OCI-LY7 (cell line): ENCODE measurements around the gene TSPOAP1. TPM values are rescaled to one million over a fixed set of nuclear protein-coding genes. Genes with fewer than 3 reads are reported as not detected.

Experiments
- BruUV-seq: library from RNA; stranded (reverse); fragments of 400-500 nt; replicated peaks from 2 replicates; lab custom pipeline; 2021; lab: Mats Ljungman, UMichigan
- CTCF ChIA-PET: fragments of 300-600 bp; sonication (Branson Sonifier 250); formaldehyde crosslinking; loops from one replicate; lab custom pipeline; 2022; ENCODE audit warnings: antibody characterized with exemption; ENCODE audit not compliant: unreplicated experiment; lab: Charles Lee
- POLR2A ChIA-PET: fragments of 300-600 bp; sonication (Branson Sonifier 250); formaldehyde crosslinking; loops from one replicate; lab custom pipeline; 2022; ENCODE audit warnings: antibody characterized with exemption; lab: Charles Lee
- DNase-seq: peaks from one replicate; pipeline ENCODE4 v3.0.0-alpha.2; 2015; ENCODE audit warnings: low spot score
- H2AFZ ChIP-seq: fragments of 200-600 bp; sonication (generic), shearing (Covaris generic); 2 replicates; pipeline ENCODE4 v1.6.1; 2014; ENCODE audit warnings: mild to moderate bottlenecking, antibody characterized with exemption, low read length, moderate library complexity
- H3K27ac ChIP-seq: fragments of 200-600 bp; sonication (generic); 2 replicates; pipeline ENCODE4 v1.5.1; 2014; ENCODE audit warnings: mixed run types, low read depth, mild to moderate bottlenecking, moderate library complexity, low read length, inconsistent platforms; ENCODE audit not compliant: poor library complexity, severe bottlenecking
- H3K36me3 ChIP-seq: fragments of 200-600 bp; sonication (generic); 2 replicates; pipeline ENCODE4 v1.6.1; 2014; ENCODE audit warnings: mild to moderate bottlenecking, antibody characterized with exemption, low read length, moderate library complexity, mixed read lengths; ENCODE audit not compliant: insufficient read depth
- H3K4me1 ChIP-seq: fragments of 200-600 bp; sonication (generic); 2 replicates; pipeline ENCODE4 v1.5.1; 2014; ENCODE audit warnings: mild to moderate bottlenecking, low read length; ENCODE audit not compliant: insufficient read depth, poor library complexity, severe bottlenecking
- H3K4me2 ChIP-seq: fragments of 200-600 bp; sonication (generic); 2 replicates; pipeline ENCODE4 v1.6.1; 2014; ENCODE audit warnings: mild to moderate bottlenecking, low read length
- H3K4me3 ChIP-seq: fragments of 200-600 bp; sonication (generic); 2 replicates; pipeline ENCODE4 v1.5.1; 2014; ENCODE audit warnings: mild to moderate bottlenecking, low read depth, low read length; ENCODE audit not compliant: poor library complexity, severe bottlenecking
- H3K79me2 ChIP-seq: fragments of 200-600 bp; sonication (generic); 2 replicates; pipeline ENCODE4 v1.6.1; 2016; ENCODE audit warnings: low read depth, mild to moderate bottlenecking, low read length, moderate library complexity, mixed read lengths; ENCODE audit not compliant: insufficient read depth
- H3K9me2 ChIP-seq: fragments of 200-600 bp; sonication (generic); 2 replicates; pipeline ENCODE4 v1.6.1; 2016; ENCODE audit warnings: mild to moderate bottlenecking, low read length, mixed read lengths; ENCODE audit not compliant: insufficient read depth
- H3K9me3 ChIP-seq: fragments of 200-600 bp; sonication (generic); 2 replicates; pipeline ENCODE4 v1.6.1; 2014; ENCODE audit warnings: mild to moderate bottlenecking, mixed run types, low read length, mixed read lengths
- H4K20me1 ChIP-seq: fragments of 200-600 bp; sonication (generic); 2 replicates; pipeline ENCODE4 v1.6.1; 2014; ENCODE audit warnings: mild to moderate bottlenecking, antibody characterized with exemption, low read length, moderate library complexity, mixed read lengths; ENCODE audit not compliant: insufficient read depth
- EZH2phosphoT487 ChIP-seq: fragments of 200-600 bp; sonication (generic); IDR thresholded peaks from 2 replicates; pipeline ENCODE4 v1.6.1; 2018; ENCODE audit warnings: low read depth, borderline replicate concordance, mild to moderate bottlenecking, mixed run types, antibody characterized with exemption, low read length, moderate library complexity, mixed read lengths
- intact Hi-C: fragments of 100-400 bp; cut with micrococcal nuclease; formaldehyde crosslinking; loops from one replicate; pipeline ENCODE4 v1.10.0; 2022; ENCODE audit not compliant: unreplicated experiment
- total RNA-seq, 2 experiments: library from RNA; depleted of rRNA in 1 of 2; stranded (reverse); fragments of >200 nt in 1 of 2; shearing (Covaris generic) in 1 of 2; gene quantifications; 2 replicates each; pipeline ENCODE4 v1.2.3, GENCODE V29; 2014 to 2022
- TF ChIP-seq, protein P1 (sequence below): fragments of 200-600 bp; sonication (generic); conservative IDR thresholded peaks from 2 replicates; pipeline ENCODE4 v1.5.1; 2014; ENCODE audit warnings: mild to moderate bottlenecking, antibody characterized with exemption, low read length, moderate library complexity, mixed read lengths

The TSPOAP1 gene
- total RNA-seq, 2 experiments from 2014 or later = 24.0 to 50.6 TPM

GRCh38 chr17:58262149-58262548 lies 66.4 kb downstream of the TSPOAP1 start:
- no peaks in the 10 kb centered on the region for H3K79me2 ChIP-seq
- no TSS peak for BruUV-seq
- no peaks in the 10 kb centered on the region for H4K20me1 ChIP-seq
- TF ChIP-seq EZH2phosphoT487 = no peak
- H2AFZ ChIP-seq = no peak overlapping the region
- intact Hi-C loops = no loop called here
- CTCF ChIA-PET = no interaction called here
- DNase-seq = no peak
- H3K9me2 ChIP-seq = no peaks in the 10 kb centered on the region
- no peak overlapping the region for H3K4me3 ChIP-seq
- H3K4me1 ChIP-seq = no peaks in the 10 kb centered on the region
- POLR2A ChIA-PET = no interaction called here
- H3K27ac ChIP-seq = no peak overlapping the region
- H3K36me3 ChIP-seq = no peaks in the 10 kb centered on the region
- no peaks in the 10 kb centered on the region for H3K9me3 ChIP-seq
- no peak overlapping the region for H3K4me2 ChIP-seq

DNA sequence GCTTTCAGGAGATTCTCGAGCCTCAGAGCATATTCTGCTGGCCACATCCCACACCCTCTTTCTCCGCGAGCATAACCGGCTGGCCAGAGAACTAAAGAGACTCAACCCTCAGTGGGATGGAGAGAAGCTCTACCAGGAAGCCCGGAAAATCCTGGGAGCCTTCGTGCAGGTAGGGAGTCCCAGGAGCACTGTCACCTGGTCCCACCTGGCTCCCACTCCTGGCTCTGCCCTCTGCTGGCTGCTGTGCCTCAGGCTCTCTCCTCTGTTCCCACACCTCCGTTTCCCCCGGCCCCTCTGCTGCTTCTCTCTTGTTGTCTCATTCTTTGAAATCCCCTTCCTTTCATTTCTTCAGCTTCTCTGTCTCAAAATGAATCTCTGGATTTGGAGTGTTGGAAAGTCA lies 73.8 kb downstream of the TSPOAP1 start:
- Histone ChIP-seq H4K20me1 (no peaks in the 10 kb centered on the region), H3K4me1 (no peaks in the 10 kb centered on the region), H3K9me2 (no peaks in the 10 kb centered on the region), H3K4me2 (no peak overlapping the region), H3K36me3 (no peaks in the 10 kb centered on the region), H3K9me3 (no peaks in the 10 kb centered on the region), H3K79me2 (no peaks in the 10 kb centered on the region), H3K27ac (no peak overlapping the region), H3K4me3 (no peak overlapping the region), H2AFZ (no peak overlapping the region)
- BruUV-seq = no TSS peak
- CTCF ChIA-PET = no interaction called here
- POLR2A ChIA-PET = no interaction called here
- DNase-seq = no peak
- intact Hi-C loops = no loop called here
- no peak for TF ChIP-seq EZH2phosphoT487
- TF ChIP-seq, protein P1, sequence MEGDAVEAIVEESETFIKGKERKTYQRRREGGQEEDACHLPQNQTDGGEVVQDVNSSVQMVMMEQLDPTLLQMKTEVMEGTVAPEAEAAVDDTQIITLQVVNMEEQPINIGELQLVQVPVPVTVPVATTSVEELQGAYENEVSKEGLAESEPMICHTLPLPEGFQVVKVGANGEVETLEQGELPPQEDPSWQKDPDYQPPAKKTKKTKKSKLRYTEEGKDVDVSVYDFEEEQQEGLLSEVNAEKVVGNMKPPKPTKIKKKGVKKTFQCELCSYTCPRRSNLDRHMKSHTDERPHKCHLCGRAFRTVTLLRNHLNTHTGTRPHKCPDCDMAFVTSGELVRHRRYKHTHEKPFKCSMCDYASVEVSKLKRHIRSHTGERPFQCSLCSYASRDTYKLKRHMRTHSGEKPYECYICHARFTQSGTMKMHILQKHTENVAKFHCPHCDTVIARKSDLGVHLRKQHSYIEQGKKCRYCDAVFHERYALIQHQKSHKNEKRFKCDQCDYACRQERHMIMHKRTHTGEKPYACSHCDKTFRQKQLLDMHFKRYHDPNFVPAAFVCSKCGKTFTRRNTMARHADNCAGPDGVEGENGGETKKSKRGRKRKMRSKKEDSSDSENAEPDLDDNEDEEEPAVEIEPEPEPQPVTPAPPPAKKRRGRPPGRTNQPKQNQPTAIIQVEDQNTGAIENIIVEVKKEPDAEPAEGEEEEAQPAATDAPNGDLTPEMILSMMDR = 0 out of 2 replicates have a peak, but pooled peaks have one; percentile 31

DNA sequence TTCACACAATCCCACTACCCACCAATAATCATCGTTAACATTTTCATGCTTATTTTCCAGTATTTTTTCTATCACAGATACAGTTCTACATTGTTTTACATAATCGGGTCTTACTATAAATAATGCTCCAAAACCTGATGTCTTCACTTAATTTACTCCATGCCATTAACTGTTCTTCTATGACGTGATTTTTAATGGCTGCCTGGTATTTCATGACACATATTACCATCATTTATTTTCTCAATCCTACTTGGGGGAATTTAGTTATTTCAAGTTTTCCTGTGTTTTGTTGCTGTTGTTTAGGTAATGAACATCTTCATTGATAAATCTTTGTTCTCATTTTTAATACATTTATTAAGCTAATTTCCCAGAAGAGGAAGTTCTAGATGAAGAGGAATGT lies 75.5 kb downstream of the TSPOAP1 start:
- TF ChIP-seq EZH2phosphoT487 = no peak
- TF ChIP-seq, protein P1 = no peak
- H3K4me3 ChIP-seq = no peak overlapping the region
- no TSS peak for BruUV-seq
- H2AFZ ChIP-seq = no peak overlapping the region
- intact Hi-C loops = no loop called here
- ChIA-PET CTCF (no interaction called here), POLR2A (no interaction called here)
- no peaks in the 10 kb centered on the region for H3K4me1 ChIP-seq
- H3K9me3 ChIP-seq = no peaks in the 10 kb centered on the region
- H3K9me2 ChIP-seq = no peaks in the 10 kb centered on the region
- H3K36me3 ChIP-seq = no peaks in the 10 kb centered on the region
- H4K20me1 ChIP-seq = no peaks in the 10 kb centered on the region
- no peaks in the 10 kb centered on the region for H3K79me2 ChIP-seq
- H3K27ac ChIP-seq = no peak overlapping the region
- no peak overlapping the region for H3K4me2 ChIP-seq
- DNase-seq = no peak
